ENCODE measurements around the gene PEX7. TPM values are rescaled to one million over a fixed set of nuclear protein-coding genes. Genes with fewer than 3 reads are reported as not detected.

Gene PEX7
- total and polyA plus RNA-seq, 10 of the 15 experiments (the other 5 are each of a cell fraction or from before 2014, with no cell fraction given) = 0.58 to 12.4 (median 8.8) TPM

GRCh38 chr6:136927292-136927691 lies 104.9 kb downstream of the PEX7 start (continued):
- no peak for TF ChIP-seq USF1 (IDR thresholded peaks at IDR 0.05; ENCODE audit: borderline replicate concordance, extremely low read length, insufficient read depth, low read depth, low read length)
- no peak for TF ChIP-seq RFX5 (IDR thresholded peaks at IDR 0.05; ENCODE audit: low read depth, low read length)
- TF ChIP-seq SMC3 (IDR thresholded peaks at IDR 0.05; ENCODE audit: borderline replicate concordance, low read length) = peak; percentile 49

GRCh38 chr6:136930528-136930927 lies 108.1 kb downstream of the PEX7 start:
- CTCF ChIA-PET = no interaction called here
- in situ Hi-C loops (cut with MboI) = no loop called here
- no peak for ATAC-seq
- TF ChIP-seq IRF4 (IDR thresholded peaks at IDR 0.05; ENCODE audit: low read depth, low read length) (no peak), NR2C2 (IDR thresholded peaks at IDR 0.05; ENCODE audit: borderline replicate concordance, control insufficient read depth, insufficient read length, low read depth) (no peak), CHD2 (IDR thresholded peaks at IDR 0.05; ENCODE audit: borderline replicate concordance, low read depth, low read length) (no peak), SIN3A (IDR thresholded peaks at IDR 0.05; ENCODE audit: low read depth, low read length) (no peak), STAT3 (IDR thresholded peaks at IDR 0.05; ENCODE audit: low read depth, low read length) (no peak), PRDM15 (CRISPR knock-in tag; IDR thresholded peaks at IDR 0.05) (no peak), RCOR1 (conservative IDR thresholded peaks at IDR 0.05; ENCODE audit: low read depth, low read length) (no peak), ZBTB33 (IDR thresholded peaks at IDR 0.05) (no peak), RAD21 (IDR thresholded peaks at IDR 0.05; ENCODE audit: insufficient read depth, low read depth, low read length) (no peak), EZH2 (IDR thresholded peaks at IDR 0.05; ENCODE audit: borderline replicate concordance, control insufficient read depth, low read depth, low read length) (no peak), KDM1A (IDR thresholded peaks at IDR 0.05; ENCODE audit: borderline replicate concordance) (no peak), NKRF (conservative IDR thresholded peaks at IDR 0.05) (no peak), TCF7 (IDR thresholded peaks at IDR 0.05; ENCODE audit: borderline replicate concordance) (no peak)

More at GRCh38 chr6:136930528-136930927, 108.1 kb downstream of the PEX7 start:
- H3K27ac ChIP-seq (ENCODE audit: control insufficient read depth, insufficient read depth) = no peak overlapping the region
- DNase-seq (ENCODE audit: low read depth, low spot score) (no peak), FAIRE-seq (no peak)
- H3K4me3 ChIP-seq = no peak overlapping the region
- BruUV-seq (replicated peaks) = no TSS peak
- ChIA-PET RAD21 (ENCODE audit: unreplicated experiment) (no interaction called here), SMC1A (ENCODE audit: uncharacterized antibody, unreplicated experiment) (no interaction called here), POLR2A (no interaction called here)
- no peaks in the 10 kb centered on the region for H4K20me1 ChIP-seq (ENCODE audit: control insufficient read depth, insufficient read depth)
- no peaks in the 10 kb centered on the region for H3K4me1 ChIP-seq (ENCODE audit: control insufficient read depth, insufficient read depth, low read length)
- no peaks in the 10 kb centered on the region for H3K9me3 ChIP-seq (replicated peaks; ENCODE audit: control insufficient read depth, insufficient read depth, low read length)
- intact Hi-C loops (cut with micrococcal nuclease; ENCODE audit: unreplicated experiment) = no loop called here
- no peaks in the 10 kb centered on the region for H3K36me3 ChIP-seq (ENCODE audit: control insufficient read depth in 2 of 2, insufficient read depth in 2 of 2, low read length in 1 of 2)
- H2AFZ ChIP-seq (ENCODE audit: control insufficient read depth, low read depth, low read length) = no peak overlapping the region
- no peak overlapping the region for H3K4me2 ChIP-seq (ENCODE audit: control insufficient read depth, insufficient read depth)
- no peaks in the 10 kb centered on the region for H3K79me2 ChIP-seq (ENCODE audit: control insufficient read depth, insufficient read depth, low read length)
- no peak overlapping the region for H3K9ac ChIP-seq (ENCODE audit: control insufficient read depth, insufficient read depth, low read length)
- 80% methylated on average over 4 of the region's 4 CpGs for WGBS (ENCODE audit: insufficient coverage, insufficient replicate concordance, low lambda C conversion rate, missing lambda C conversion rate)
- H3K27me3 ChIP-seq (replicated peaks in 1 of 2; ENCODE audit: control insufficient read depth in 2 of 2, insufficient read depth in 2 of 2, low read length in 1 of 2) = no peaks in the 10 kb centered on the region
